ENCODE data around the gene CRACR2B.

GRCh38 chr11:858762-859339 lies 31.1 kb downstream of the CRACR2B start:
- TF ChIP-seq CTCF (IDR thresholded peaks at IDR 0.05) (no peak), POLR2A (IDR thresholded peaks at IDR 0.05) (no peak)
